HCT116 (cell line): Measurements from ENCODE around the gene CECR2. TPM values are rescaled to one million over a fixed set of nuclear protein-coding genes. Genes with fewer than 3 reads are reported as not detected.
A peak's percentile ranks its signal among the peaks of the same experiment; 100 is the strongest.

Experiments used
- ATAC-seq: fragments of 200-7000 bp; cut with Tn5 transposase; 2 replicates; pipeline ENCODE4 v1.9.1; 2020; ENCODE audit warnings: mild to moderate bottlenecking, moderate library complexity
- BruUV-seq: library from RNA; stranded (reverse); fragments of 400-500 nt; replicated peaks from 2 replicates; lab custom pipeline; 2021; lab: Mats Ljungman, UMichigan
- CTCF ChIA-PET: fragments of 300-600 bp; sonication (Branson Sonifier 250); formaldehyde crosslinking; loops from one replicate; lab custom pipeline; 2021; ENCODE audit warnings: antibody characterized with exemption; lab: Charles Lee
- POLR2A ChIA-PET: fragments of 300-600, 350-600 bp; sonication (Branson Sonifier 250); formaldehyde crosslinking; loops from one replicate; lab custom pipeline; 2021; ENCODE audit warnings: antibody characterized with exemption; lab: Charles Lee
- RAD21 ChIA-PET, 2 experiments: fragments of 300-600 bp; sonication (Branson Sonifier 250); formaldehyde crosslinking; loops; one replicate each; lab custom pipeline; 2023; ENCODE audit warnings: low total read pairs in 2 of 2; ENCODE audit not compliant: uncharacterized antibody in 2 of 2, unreplicated experiment in 2 of 2, low non-redundant PET in 1 of 2; lab: Charles Lee
- DNase-seq: peaks from one replicate; pipeline ENCODE4 v3.0.0-alpha.2; 2010; ENCODE audit warnings: low read depth, low spot score
- H2AFZ ChIP-seq: fragments of 200-600 bp; shearing (Covaris generic), sonication (generic); 2 replicates; pipeline ENCODE4 v1.6.1; 2017; ENCODE audit warnings: low read depth, mixed run types, mixed read lengths, antibody characterized with exemption, low read length; ENCODE audit not compliant: poor library complexity, severe bottlenecking
- H3K27ac ChIP-seq: 2 replicates; pipeline ENCODE4 v1.5.1; 2012; ENCODE audit warnings: low read depth, low read length
- H3K27me3 ChIP-seq: fragments of 200-600 bp; sonication (generic); 2 replicates; pipeline ENCODE4 v1.6.1; 2016; ENCODE audit warnings: mixed run types, low read length, mixed read lengths; ENCODE audit not compliant: insufficient read depth
- H3K36me3 ChIP-seq, 2 experiments: fragments of 200-500 bp in 1 of 2; fragments of 200-600 bp in 1 of 2; sonication (Bioruptor generic) in 1 of 2; sonication (generic) in 1 of 2; 2 replicates each; pipeline versions ENCODE4 v1.5.1 to v1.6.1; 2014 to 2016; ENCODE audit warnings: low read length in 2 of 2, inconsistent platforms in 1 of 2, mixed read lengths in 1 of 2, mixed run types in 1 of 2; ENCODE audit not compliant: insufficient read depth in 2 of 2, control insufficient read depth in 1 of 2
- H3K4me1 ChIP-seq, 2 experiments: fragments of 200-600 bp in 1 of 2; sonication (generic) in 1 of 2; 2 replicates each; pipeline versions ENCODE4 v1.5.1 to v1.6.1; 2012 to 2017; ENCODE audit warnings: low read length in 2 of 2, inconsistent platforms in 1 of 2, mild to moderate bottlenecking in 1 of 2, mixed read lengths in 1 of 2, mixed run types in 1 of 2, moderate library complexity in 1 of 2; ENCODE audit not compliant: insufficient read depth in 2 of 2, control insufficient read depth in 1 of 2
- H3K4me2 ChIP-seq: fragments of 200-600 bp; sonication (generic); 2 replicates; pipeline ENCODE4 v1.6.1; 2017; ENCODE audit warnings: mixed run types, low read length, mixed read lengths
- H3K4me3 ChIP-seq, 2 experiments: fragments of 200-600 bp in 1 of 2; sonication (generic) in 1 of 2; replicated peaks in 1 of 2; 2 replicates each; pipeline ENCODE4 v1.5.1; 2011 to 2016; ENCODE audit warnings: low read length in 2 of 2, control low read depth in 1 of 2, low read depth in 1 of 2, mild to moderate bottlenecking in 1 of 2, mixed read lengths in 1 of 2, mixed run types in 1 of 2
- H3K79me2 ChIP-seq: fragments of 200-600 bp; sonication (generic); 2 replicates; pipeline ENCODE4 v1.6.1; 2017; ENCODE audit warnings: mild to moderate bottlenecking, mixed run types, low read length, moderate library complexity, mixed read lengths; ENCODE audit not compliant: insufficient read depth
- H3K9ac ChIP-seq: fragments of 200-600 bp; sonication (generic); 2 replicates; pipeline ENCODE4 v1.6.1; 2016; ENCODE audit warnings: low read length, mixed read lengths
- H3K9me2 ChIP-seq: fragments of 200-600 bp; sonication (generic), shearing (Covaris generic); 2 replicates; pipeline ENCODE4 v1.6.1; 2017; ENCODE audit warnings: mixed run types, mild to moderate bottlenecking, moderate library complexity; ENCODE audit not compliant: insufficient read depth
- H3K9me3 ChIP-seq, 2 experiments: fragments of 200-500 bp in 1 of 2; fragments of 200-600 bp in 1 of 2; sonication (Bioruptor generic) in 1 of 2; sonication (generic) in 1 of 2; 2 replicates each; pipeline ENCODE4 v1.6.1; 2014 to 2017; ENCODE audit warnings: low read length in 2 of 2, mixed read lengths in 2 of 2, inconsistent platforms in 1 of 2, low read depth in 1 of 2, mild to moderate bottlenecking in 1 of 2, mixed run types in 1 of 2, moderate library complexity in 1 of 2; ENCODE audit not compliant: control insufficient read depth in 1 of 2, insufficient read depth in 1 of 2
- H4K20me1 ChIP-seq: fragments of 200-600 bp; sonication (generic), shearing (Covaris generic); 2 replicates; pipeline ENCODE4 v1.6.1; 2017; ENCODE audit warnings: mixed run types, mild to moderate bottlenecking, moderate library complexity; ENCODE audit not compliant: insufficient read depth
- EGR1 ChIP-seq: IDR thresholded peaks from 2 replicates; pipeline ENCODE4 v1.6.1; 2012; ENCODE audit warnings: low read depth
- FOSL1 ChIP-seq: IDR thresholded peaks from 2 replicates; pipeline ENCODE4 v1.6.1; 2012; ENCODE audit warnings: low read depth
- MAX ChIP-seq: IDR thresholded peaks from 2 replicates; pipeline ENCODE4 v1.6.1; 2012
- POLR2AphosphoS5 ChIP-seq: IDR thresholded peaks from 2 replicates; pipeline ENCODE4 v1.6.1; 2011; ENCODE audit warnings: mild to moderate bottlenecking, low read depth, low read length, moderate library complexity
- REST ChIP-seq: IDR thresholded peaks from 2 replicates; pipeline ENCODE4 v1.6.1; 2012; ENCODE audit warnings: low read depth
- SIN3A ChIP-seq: IDR thresholded peaks from 2 replicates; pipeline ENCODE4 v1.6.1; 2012; ENCODE audit warnings: low read depth
- SP1 ChIP-seq: IDR thresholded peaks from 2 replicates; pipeline ENCODE4 v1.6.1; 2012; ENCODE audit warnings: low read depth
- TCF7L2 ChIP-seq: IDR thresholded peaks from 2 replicates; pipeline ENCODE4 v1.7.0; 2011; ENCODE audit warnings: borderline replicate concordance, inconsistent platforms; ENCODE audit not compliant: insufficient read depth, insufficient read length; ENCODE audit errors: extremely low read depth
- intact Hi-C: fragments of 100-400 bp; cut with micrococcal nuclease; formaldehyde crosslinking; loops from 2 replicates; pipeline ENCODE4 v1.10.0; 2022
- total RNA-seq: library from RNA; stranded (reverse); gene quantifications from one replicate; pipeline ENCODE4 v1.2.1, GENCODE V29; 2021; ENCODE audit not compliant: unreplicated experiment

The CECR2 gene
- total RNA-seq, 1 experiment from 2014 or later = 6.0 TPM

GRCh38 chr22:17368554-17369438 lies 464 bp upstream of the CECR2 start:
- Histone ChIP-seq H3K9me2 (no peaks in the 10 kb centered on the region), H4K20me1 (no peaks in the 10 kb centered on the region), H3K4me1 (peaks cover 21 to 26% of the 10 kb centered on the region in 2 experiments; a peak in 3 of 4 replicates), H3K79me2 (no peaks in the 10 kb centered on the region), H3K4me3 (peak overlapping the region; percentile 59 to 70), H3K4me2 (peak overlapping the region; percentile 98), H3K9ac (peak overlapping the region; percentile 49), H3K36me3 (no peaks in the 10 kb centered on the region), H3K27me3 (no peaks in the 10 kb centered on the region), H3K9me3 (no peaks in the 10 kb centered on the region), H2AFZ (peak overlapping the region; percentile 59)
- ChIA-PET CTCF (interaction anchor here (1.0 to 1.3 kb wide), 3 partner anchors 8 to 197 kb away, joined by 4 read pairs; no protein-coding TSS in a partner anchor), RAD21 (interaction anchor here in 1 of 2 experiments (1.0 kb wide), 1 partner anchor 133 kb away, joined by 4 read pairs; no protein-coding TSS in a partner anchor), POLR2A (interaction anchor here (1.0 to 1.4 kb wide), 2 partner anchors 9 to 22 kb away, joined by 3 to 4 read pairs; no protein-coding TSS in a partner anchor)
- DNase-seq (peak; percentile 34), ATAC-seq (peak; percentile 73)
- intact Hi-C loops = loop anchor here (2.0 to 5.0 kb wide), 2 partner anchors 132 to 196 kb away; no protein-coding TSS in a partner anchor
- no peak for TF ChIP-seq FOSL1
- no peak for TF ChIP-seq REST
- TF ChIP-seq EGR1 = peak; percentile 50; the same call in 1 of the 2 replicates
- TF ChIP-seq SP1 = peak; percentile 39; the same call in 1 of the 2 replicates
- TF ChIP-seq MAX = peak; percentile 66
- TF ChIP-seq SIN3A = no peak
- peak; percentile 62 for TF ChIP-seq TCF7L2
- peak; percentile 17; the same call in 1 of the 2 replicates for TF ChIP-seq POLR2AphosphoS5
- TF ChIP-seq, all 23 proteins: peak for 5
- TSS peak; percentile 36 for BruUV-seq
- H3K27ac ChIP-seq = peak overlapping the region; percentile 62; the same call in 1 of the 2 replicates
